Measurements from ENCODE around the gene SSBP3. TPM values are rescaled to one million over a fixed set of nuclear protein-coding genes. Genes with fewer than 3 reads are reported as not detected.

SSBP3 gene
- total RNA-seq, 1 donor from 2014 or later, result 19.7 TPM

DNA sequence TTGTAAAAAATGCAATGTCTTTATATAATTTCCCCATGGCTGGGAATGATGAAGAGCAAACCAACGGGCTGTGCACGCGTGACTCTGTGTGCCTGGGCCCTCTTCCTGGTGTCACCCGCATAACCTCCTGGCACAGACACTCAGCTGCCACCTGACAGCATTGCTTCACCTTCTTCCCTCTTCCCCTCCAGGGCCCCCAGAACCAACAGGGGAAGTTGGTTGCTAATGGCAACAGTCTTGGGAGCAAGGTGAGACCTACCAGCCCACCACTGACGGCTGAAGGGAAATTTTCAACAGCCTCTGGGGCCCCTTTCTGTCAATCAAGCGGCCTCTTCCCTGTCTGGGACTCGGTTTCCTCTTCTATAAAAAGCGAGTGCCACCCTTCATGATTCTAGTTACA, 33.2 kb downstream of the SSBP3 start:
- Histone ChIP-seq H3K36me3 (ENCODE audit: control insufficient read depth, insufficient read depth, low read length) (no peaks in the 10 kb centered on the region), H3K27me3 (ENCODE audit: control insufficient read depth, insufficient read depth, low read length) (no peaks in the 10 kb centered on the region), H3K4me3 (ENCODE audit: low read depth, low read length) (no peak overlapping the region)
- TF ChIP-seq CTCF (IDR thresholded peaks at IDR 0.05; ENCODE audit: insufficient read depth, low read length, poor library complexity, severe bottlenecking), result no peak
- no peak for DNase-seq (ENCODE audit: low read depth)

- no peaks in the 10 kb centered on the region for H3K27me3 ChIP-seq (ENCODE audit: control insufficient read depth, insufficient read depth, low read length)
- TF ChIP-seq CTCF (IDR thresholded peaks at IDR 0.05; ENCODE audit: insufficient read depth, low read length, poor library complexity, severe bottlenecking), result no peak
- DNase-seq (ENCODE audit: low read depth), result peak; percentile 31
Observed at GRCh38 chr1:54371942-54372275, 34.3 kb downstream of the SSBP3 start.

DNA sequence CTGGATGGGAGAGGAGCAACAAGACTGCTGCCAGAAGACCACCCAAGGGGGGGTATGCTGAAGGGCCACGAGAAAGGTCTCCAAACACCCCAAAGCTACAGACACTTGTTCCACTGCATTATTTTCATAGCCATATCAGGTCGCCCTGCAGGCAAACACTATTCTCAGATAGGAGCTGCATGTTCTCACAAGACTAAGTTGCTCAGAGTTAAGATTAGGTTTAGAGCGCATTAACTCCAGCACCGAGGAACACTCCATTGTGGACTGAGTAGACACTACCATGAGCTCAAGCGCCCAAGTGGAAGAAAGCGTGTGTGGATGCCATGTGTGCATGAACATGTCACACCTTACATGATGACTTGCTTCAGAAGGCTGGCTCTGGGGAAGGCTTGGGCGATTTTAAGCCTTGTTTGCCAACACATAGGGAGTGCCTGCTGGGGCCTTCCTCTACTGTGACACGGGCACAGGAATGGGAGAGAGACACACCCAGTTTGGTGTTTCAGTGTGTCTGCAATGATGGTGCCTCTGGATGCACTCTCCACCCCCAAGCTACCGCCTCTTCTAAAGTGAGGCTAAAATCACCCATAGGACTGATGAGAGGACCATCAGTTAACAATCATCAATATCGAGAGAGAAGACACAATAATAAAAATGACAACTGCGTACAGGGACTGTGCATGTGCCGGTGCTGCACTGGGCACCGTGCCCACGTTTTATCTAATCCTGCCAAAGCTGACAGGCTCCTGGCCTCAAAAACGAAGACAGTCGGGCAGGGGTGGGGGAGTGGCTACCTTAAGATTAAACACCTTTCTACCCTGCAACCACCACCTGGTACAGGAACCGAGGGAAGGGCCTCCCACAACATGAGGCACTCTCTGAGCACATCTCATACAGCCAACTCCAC, 34.9 kb downstream of the SSBP3 start:
- TF ChIP-seq CTCF (IDR thresholded peaks at IDR 0.05; ENCODE audit: insufficient read depth, low read length, poor library complexity, severe bottlenecking), result no peak
- no peaks in the 10 kb centered on the region for H3K36me3 ChIP-seq (ENCODE audit: control insufficient read depth, insufficient read depth, low read length)
- DNase-seq (ENCODE audit: low read depth), result no peak

More at GRCh38 chr1:54371942-54372275, 34.3 kb downstream of the SSBP3 start:
- Histone ChIP-seq H3K36me3 (ENCODE audit: control insufficient read depth, insufficient read depth, low read length) (no peaks in the 10 kb centered on the region), H3K4me3 (ENCODE audit: low read depth, low read length) (no peak overlapping the region)

GRCh38 chr1:54370287-54370989, 35.8 kb downstream of the SSBP3 start:
- Histone ChIP-seq H3K4me3 (ENCODE audit: low read depth, low read length) (no peak overlapping the region), H3K27me3 (ENCODE audit: control insufficient read depth, insufficient read depth, low read length) (no peaks in the 10 kb centered on the region), H3K36me3 (ENCODE audit: control insufficient read depth, insufficient read depth, low read length) (no peaks in the 10 kb centered on the region)
- TF ChIP-seq CTCF (IDR thresholded peaks at IDR 0.05; ENCODE audit: insufficient read depth, low read length, poor library complexity, severe bottlenecking), result no peak
- DNase-seq (ENCODE audit: low read depth), result no peak

More for the DNA sequence above, 34.9 kb downstream of the SSBP3 start:
- H3K4me3 ChIP-seq (ENCODE audit: low read depth, low read length), result no peak overlapping the region
- no peaks in the 10 kb centered on the region for H3K27me3 ChIP-seq (ENCODE audit: control insufficient read depth, insufficient read depth, low read length)

GRCh38 chr1:54367613-54368012, 38.6 kb downstream of the SSBP3 start:
- Histone ChIP-seq H3K4me3 (ENCODE audit: low read depth, low read length) (no peak overlapping the region), H3K27me3 (ENCODE audit: control insufficient read depth, insufficient read depth, low read length) (no peaks in the 10 kb centered on the region), H3K36me3 (ENCODE audit: control insufficient read depth, insufficient read depth, low read length) (no peaks in the 10 kb centered on the region)
- no peak for DNase-seq (ENCODE audit: low read depth)
- no peak for TF ChIP-seq CTCF (IDR thresholded peaks at IDR 0.05; ENCODE audit: insufficient read depth, low read length, poor library complexity, severe bottlenecking)

Data from kidney epithelial cell (primary cell).